Stimulated activated CD8-positive, alpha-beta memory T cell treated with anti-CD3 and anti-CD28 coated beads, Interleukin-4, amount 100 ng/mL, for 1 hour (primary cell): ENCODE results near the gene KIF26B.

Experiments
- DNase-seq, 2 donors: peaks; one replicate each; pipeline ENCODE4 v3.0.0-alpha.2; 2020; ENCODE audit warnings: low read depth in 2 of 2, low spot score in 1 of 2

The KIF26B gene

DNA sequence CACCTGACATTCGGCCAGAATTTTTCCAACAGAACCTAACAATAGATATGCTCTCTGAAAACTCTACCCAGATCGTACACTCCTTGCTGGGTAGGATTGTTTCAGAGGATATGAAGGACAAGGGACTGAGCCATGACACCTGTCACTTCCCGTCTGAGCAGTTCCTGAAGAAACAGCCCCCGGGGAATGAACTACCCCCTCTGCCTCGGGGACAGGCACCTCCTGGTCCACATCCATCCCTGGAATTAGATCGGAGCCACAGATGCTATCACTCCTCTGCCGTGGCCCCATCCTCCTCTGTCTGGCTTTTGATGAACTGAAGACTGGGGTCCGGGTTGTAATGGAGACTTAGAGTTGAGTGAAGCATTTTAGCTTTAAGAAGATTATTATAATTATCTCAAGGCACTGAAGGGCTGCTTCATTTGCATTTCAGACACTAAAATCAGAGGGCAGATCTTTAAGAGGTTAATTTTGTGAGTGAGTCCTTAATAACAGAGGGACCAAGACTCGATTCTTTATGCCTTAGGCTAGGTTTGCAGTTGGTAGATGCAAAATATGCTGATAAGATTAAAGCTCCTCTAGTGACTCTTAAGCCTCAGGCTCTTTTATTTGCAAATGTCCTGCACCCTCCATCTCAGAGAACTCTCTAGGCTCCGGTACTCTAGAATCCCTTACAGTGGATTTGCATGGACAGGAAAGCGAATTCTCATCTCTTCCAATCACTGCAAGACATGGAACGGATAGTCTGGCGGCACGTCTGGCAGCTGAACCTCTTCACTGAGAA lies 333.8 kb downstream of the KIF26B start:
- DNase-seq = no peak

DNA sequence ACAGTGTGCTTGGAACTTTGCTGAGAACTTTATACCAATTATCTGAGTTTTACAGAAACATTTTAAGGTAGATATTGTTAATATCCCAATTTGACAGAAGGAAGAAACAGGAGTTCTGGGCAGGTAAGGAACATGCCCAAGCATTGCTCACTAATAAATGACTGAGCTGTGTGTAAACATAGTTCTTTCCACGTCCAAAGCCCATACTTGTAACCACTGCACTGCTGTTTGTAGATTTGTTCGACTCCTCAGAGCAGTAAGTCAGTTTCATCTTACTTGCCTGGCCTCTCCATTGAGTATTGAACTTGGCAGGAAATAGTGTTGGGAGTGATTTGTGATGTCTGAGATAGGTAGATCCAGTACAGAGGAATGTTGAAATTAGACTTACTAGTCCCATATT lies 335.1 kb downstream of the KIF26B start:
- no peak for DNase-seq

- DNase-seq = no peak
These were observed 338.2 kb downstream of the KIF26B start for GRCh38 chr1:245493029-245493428.

- DNase-seq = no peak
These were observed 340.9 kb downstream of the KIF26B start for GRCh38 chr1:245495681-245496080.

- no peak for DNase-seq
These were observed 345.8 kb downstream of the KIF26B start for GRCh38 chr1:245500546-245500945.

DNA sequence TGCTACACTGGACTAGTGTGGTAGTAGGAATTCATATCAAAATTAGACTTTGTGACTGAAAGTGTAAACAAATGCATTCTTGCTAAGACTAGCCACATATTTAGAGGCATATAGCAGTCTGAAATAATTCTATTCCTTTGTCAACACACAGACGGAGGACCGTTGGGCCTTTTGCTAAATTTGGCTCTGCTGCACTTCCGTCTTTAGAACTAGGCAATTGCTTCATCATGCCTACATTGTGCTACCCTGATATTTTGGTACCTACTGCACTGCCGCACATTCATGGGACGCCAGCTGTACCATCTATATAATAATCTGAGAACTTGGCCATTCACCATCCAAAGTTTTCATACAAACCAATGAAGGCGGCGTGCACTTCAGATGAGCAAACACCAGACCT lies 346.8 kb downstream of the KIF26B start:
- DNase-seq = no peak

- DNase-seq = no peak
These were observed 348.8 kb downstream of the KIF26B start for GRCh38 chr1:245503548-245503947.

- DNase-seq = no peak
These were observed 355.4 kb downstream of the KIF26B start for GRCh38 chr1:245510144-245510543.

GRCh38 chr1:245512181-245512888 lies 357.6 kb downstream of the KIF26B start:
- DNase-seq = no peak

DNA sequence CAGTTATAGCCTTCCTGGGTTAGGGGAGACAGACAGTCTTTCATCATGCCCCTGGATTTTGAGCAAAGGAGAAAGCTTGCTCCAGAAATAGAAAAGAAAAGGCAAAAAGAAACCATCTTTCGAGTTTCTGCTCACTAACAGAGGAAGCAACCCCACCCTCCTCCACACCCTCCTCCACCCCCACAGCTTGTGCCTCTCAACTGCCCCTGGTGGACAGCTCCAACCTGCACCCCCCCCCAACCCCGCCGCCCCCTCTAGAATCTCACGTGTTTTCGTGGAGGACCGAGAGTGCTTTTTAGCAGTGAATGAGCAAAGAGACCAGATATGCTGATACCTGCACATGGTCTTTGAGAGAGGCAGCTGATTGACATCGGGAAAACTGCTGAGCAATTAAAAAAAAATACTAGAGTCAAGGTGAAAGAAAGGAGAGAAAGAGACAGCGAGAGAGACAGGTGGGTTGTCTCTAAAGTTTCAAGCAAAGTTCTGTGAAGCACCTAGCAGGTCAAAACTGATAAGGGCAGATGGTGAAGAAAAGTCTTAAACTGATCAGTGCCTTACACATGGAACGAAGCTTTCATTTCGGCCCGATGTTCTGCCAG lies 358.3 kb downstream of the KIF26B start:
- no peak for DNase-seq

- no peak for DNase-seq
These were observed 361.5 kb downstream of the KIF26B start for GRCh38 chr1:245516284-245516759.

DNA sequence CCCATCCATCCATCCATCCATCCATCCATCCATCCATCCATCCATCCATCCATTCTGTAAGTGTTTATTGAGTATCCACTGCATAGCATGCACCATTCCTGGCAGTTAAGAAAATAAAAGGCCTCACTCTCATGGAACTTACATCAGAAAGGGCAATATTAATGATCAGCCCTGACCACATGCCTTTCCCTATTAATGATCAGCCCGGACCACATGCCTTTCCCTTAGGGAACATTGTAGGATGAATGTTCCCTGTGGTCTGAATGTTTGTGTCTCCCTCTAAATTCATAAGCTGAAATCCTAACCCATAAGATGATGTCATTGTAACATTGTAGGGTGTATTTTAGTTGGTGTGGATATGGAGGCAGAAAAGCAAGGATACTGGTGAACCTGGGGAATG lies 365.8 kb downstream of the KIF26B start:
- DNase-seq = no peak

DNA sequence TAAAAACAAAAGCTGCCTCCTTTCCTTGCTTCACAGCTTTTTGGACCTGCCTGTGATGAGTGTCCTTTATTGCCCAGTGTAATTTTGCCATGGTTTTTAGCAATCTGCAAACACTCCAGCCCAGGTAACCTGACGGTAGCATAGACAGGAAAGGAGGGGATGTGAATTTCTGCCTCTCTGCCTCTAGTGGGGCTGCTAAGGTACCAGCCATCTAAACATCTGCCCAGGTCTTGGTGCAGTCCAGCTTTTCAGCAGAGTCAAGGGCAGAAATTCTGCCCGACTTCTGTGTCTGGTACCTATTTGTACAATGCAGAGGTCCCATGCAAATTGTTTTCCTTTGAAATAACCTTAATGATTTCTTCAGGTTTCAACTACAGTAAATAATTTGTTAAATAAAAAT lies 371.4 kb downstream of the KIF26B start:
- DNase-seq = no peak

GRCh38 chr1:245528258-245528635 lies 373.5 kb downstream of the KIF26B start:
- no peak for DNase-seq

GRCh38 chr1:245530937-245531336 lies 376.2 kb downstream of the KIF26B start:
- no peak for DNase-seq

DNA sequence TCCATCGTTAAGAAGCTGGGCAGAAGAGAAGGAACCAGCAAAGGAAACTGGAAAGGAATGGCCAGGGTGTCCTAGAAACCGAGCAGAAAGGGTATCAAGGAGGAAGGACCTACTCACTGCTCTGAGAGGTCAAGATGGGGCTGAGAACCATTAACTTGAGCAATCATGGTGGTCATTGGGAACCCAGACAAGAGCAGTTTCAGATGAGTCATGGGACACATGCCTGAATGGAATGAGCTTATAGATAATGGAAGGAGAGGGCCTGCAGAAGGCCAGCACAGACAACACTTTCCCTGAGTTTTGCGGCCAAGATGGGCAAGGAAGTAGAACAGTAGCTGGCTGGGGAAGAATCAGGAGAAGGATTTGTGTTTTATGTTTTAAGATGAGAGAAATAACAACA lies 383.2 kb downstream of the KIF26B start:
- no peak for DNase-seq

DNA sequence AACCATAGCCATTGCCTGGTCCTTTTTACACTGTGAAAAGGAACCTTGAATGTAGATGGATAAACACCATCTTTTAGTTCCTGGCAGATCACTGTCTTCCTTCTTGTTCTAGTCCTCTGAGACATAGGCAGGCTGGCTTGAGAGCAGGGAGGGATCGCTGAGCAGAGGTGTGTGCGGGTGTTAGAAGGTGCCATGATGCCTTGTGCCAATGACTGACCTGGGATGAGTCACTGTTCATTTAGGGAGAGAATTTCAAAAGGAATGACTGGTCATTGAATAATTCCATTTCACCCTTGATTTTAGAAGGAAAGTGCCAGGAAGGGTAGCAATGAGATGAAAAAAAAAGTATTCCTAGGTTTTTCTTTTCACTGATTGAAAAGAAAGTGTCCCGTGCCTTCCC lies 383.9 kb downstream of the KIF26B start:
- no peak for DNase-seq

DNA sequence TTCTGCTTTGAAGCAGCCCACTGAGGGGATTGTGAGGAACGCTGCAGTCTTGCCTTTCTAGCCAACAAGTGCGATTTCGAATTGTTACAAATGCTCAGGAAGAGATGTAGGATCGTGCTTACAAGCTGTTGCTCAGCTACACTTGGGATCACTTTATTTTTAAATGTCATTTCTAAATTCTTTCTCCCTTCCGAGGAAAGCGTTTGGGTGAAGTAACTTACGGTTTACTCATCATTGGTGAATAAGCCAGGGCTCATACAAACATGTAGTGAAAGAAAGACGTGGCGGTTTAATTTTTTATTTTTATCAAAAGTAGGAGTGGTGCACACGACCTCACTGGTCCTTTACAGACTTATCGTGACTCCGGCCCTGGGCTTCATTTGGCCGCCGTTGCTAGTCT lies 386.6 kb downstream of the KIF26B start:
- no peak for DNase-seq

- no peak for DNase-seq
These were observed 387.6 kb downstream of the KIF26B start for GRCh38 chr1:245542365-245542764.

DNA sequence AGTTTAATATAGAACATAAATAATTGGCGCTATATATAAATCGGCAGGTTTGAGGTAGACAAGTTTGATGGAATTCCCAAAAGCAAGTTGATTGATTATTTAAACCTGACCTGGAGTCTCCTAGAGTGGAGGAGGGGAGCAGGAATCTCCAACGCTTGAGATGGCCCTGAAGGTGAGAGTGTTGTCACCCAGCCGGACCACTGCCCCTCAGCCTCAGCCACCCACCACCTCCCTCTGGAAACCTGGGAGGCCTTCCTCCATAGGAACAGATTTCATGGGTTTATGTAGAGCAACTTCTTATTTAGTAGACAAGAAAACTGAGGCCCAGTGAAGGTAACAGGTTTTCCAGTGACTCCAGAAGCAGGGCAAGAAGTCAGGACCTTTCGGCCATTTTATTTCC lies 389.5 kb downstream of the KIF26B start:
- DNase-seq = no peak

- no peak for DNase-seq
These were observed 392.1 kb downstream of the KIF26B start for GRCh38 chr1:245546875-245547274.

DNA sequence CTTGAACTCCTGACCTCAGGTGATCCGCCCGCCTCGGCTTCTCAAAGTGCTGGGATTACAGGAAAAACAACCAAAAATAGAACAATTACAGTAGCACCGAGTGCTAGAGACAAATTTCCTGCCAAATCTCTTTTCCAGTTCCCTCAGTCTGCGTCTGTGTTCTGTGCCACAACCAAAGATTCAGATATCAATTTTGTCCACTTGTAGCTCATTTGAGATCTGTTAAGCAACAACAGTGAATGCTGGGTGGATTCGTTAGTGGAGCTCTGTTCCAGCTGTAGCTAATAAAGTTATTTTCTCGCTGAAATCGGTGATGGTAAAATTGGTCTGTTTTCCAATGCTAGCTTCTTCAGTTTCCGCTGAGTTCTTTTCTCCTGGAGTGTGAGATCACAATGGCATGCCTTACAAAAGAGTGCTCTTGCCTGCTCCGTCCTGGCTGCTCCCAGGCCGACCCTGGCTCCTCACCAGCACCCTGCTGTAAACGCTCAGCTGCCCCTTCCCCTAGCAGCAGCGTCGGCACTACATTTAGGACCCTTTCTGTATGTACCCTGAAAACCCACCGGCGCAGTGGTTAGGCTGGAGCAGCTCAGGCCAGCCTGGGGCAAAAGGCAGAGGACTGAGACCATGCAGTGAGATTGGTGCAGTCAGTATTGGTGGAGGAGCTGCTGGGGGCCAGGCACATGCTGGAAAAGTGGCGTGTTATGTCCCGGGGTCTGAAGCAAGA lies 395.4 kb downstream of the KIF26B start:
- DNase-seq = no peak
